SK-N-SH treated with all-trans-retinoic acid at 6 μM for 48 hours (cell line): ENCODE measurements around the gene IFT27.

Experiments
- CSDC2 ChIP-seq: fragments of 250-450 bp; sonication (Bioruptor Pico); IDR thresholded peaks from 2 replicates; pipeline ENCODE4 v1.5.0; 2020; ENCODE audit warnings: mild to moderate bottlenecking, moderate library complexity
- GLIS3 ChIP-seq: fragments of 250-450 bp; sonication (Bioruptor Pico); IDR thresholded peaks from 2 replicates; pipeline ENCODE4 v1.5.0; 2020; ENCODE audit warnings: mild to moderate bottlenecking, moderate library complexity
- ISL1 ChIP-seq: fragments of 250-450 bp; sonication (Bioruptor Pico); IDR thresholded peaks from 2 replicates; pipeline ENCODE4 v2.1.2; 2022; ENCODE audit warnings: mild to moderate bottlenecking, moderate library complexity
- RARB ChIP-seq: fragments of 250-450 bp; sonication (Bioruptor Pico); IDR thresholded peaks from 2 replicates; pipeline ENCODE4 v1.8.0; 2021; ENCODE audit warnings: mild to moderate bottlenecking, moderate library complexity
- SNAI2 ChIP-seq: fragments of 250-450 bp; sonication (Bioruptor Pico); IDR thresholded peaks from 2 replicates; pipeline ENCODE4 v1.5.0; 2020; ENCODE audit warnings: mild to moderate bottlenecking, moderate library complexity
- TOX ChIP-seq: fragments of 250-450 bp; sonication (Bioruptor Pico); IDR thresholded peaks from 2 replicates; pipeline ENCODE4 v1.8.0; 2021; ENCODE audit warnings: mild to moderate bottlenecking, moderate library complexity, borderline replicate concordance
- TSHZ2 ChIP-seq: fragments of 250-450 bp; sonication (Bioruptor Pico); IDR thresholded peaks from 2 replicates; pipeline ENCODE4 v1.5.0; 2020; ENCODE audit warnings: mild to moderate bottlenecking, moderate library complexity
- ZNF565 ChIP-seq: fragments of 450-650 bp; formaldehyde crosslinking; conservative IDR thresholded peaks from 2 replicates; pipeline ENCODE4 v1.5.0; 2020; ENCODE audit warnings: low read depth, mild to moderate bottlenecking, moderate library complexity
- ZNF70 ChIP-seq: fragments of 450-650 bp; formaldehyde crosslinking; IDR thresholded peaks from 2 replicates; pipeline ENCODE4 v1.5.0; 2020; ENCODE audit warnings: mild to moderate bottlenecking, moderate library complexity

DNA sequence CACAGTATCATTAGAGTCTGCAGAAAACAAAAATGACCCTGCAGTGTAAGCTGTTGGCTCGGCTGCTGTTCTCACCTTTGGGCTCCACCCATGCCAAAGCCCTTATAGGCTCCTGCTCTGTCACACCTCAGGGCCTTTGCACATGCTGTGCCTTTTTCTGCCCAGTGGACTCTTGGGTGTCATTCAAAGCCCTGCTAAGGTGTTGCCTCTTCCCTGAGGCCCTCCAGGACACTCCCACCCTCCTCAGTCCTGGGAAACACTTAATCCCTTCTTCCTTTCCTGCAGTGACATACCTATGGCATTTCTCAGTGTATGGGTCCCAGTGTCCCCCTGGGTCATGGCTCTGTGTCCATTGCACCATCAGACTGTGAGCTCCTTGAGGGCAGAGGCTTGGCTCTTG is 43.3 kb downstream of the IFT27 start:
- TF ChIP-seq ZNF565 (CRISPR knock-in tag), result no peak
- no peak for TF ChIP-seq ZNF70 (CRISPR knock-in tag)
- no peak for TF ChIP-seq RARB (CRISPR knock-in tag)
- TF ChIP-seq SNAI2 (CRISPR knock-in tag), result no peak
- TF ChIP-seq GLIS3 (CRISPR knock-in tag), result no peak
- no peak for TF ChIP-seq ISL1
- no peak for TF ChIP-seq TSHZ2 (CRISPR knock-in tag)
- TF ChIP-seq TOX (CRISPR knock-in tag), result no peak
- TF ChIP-seq CSDC2 (CRISPR knock-in tag), result no peak
